ENCODE data around the gene ADAMTS2.

- TF ChIP-seq EZH2phosphoT487 (IDR thresholded peaks at IDR 0.05; ENCODE audit: unreplicated experiment) (no peak), CTCF (conservative IDR thresholded peaks at IDR 0.05; ENCODE audit: low read depth in 2 of 2) (no peak), ZNF331 (CRISPR knock-in tag; IDR thresholded peaks at IDR 0.05; ENCODE audit: low read depth) (no peak), NANOG (IDR thresholded peaks at IDR 0.05; ENCODE audit: borderline replicate concordance) (no peak), POLR2AphosphoS5 (IDR thresholded peaks at IDR 0.05; ENCODE audit: low read depth) (no peak)
Measured at GRCh38 chr5:179346875-179347274, 1.6 kb upstream of the ADAMTS2 start.

Measured in GM23338 (cell line).